GM03348 (cell line): Measurements from ENCODE around the gene WIPF2.

ENCODE experiments used
- DNase-seq: peaks from one replicate; pipeline ENCODE4 v3.0.0; 2012; ENCODE audit warnings: low spot score

The WIPF2 gene, protein sequence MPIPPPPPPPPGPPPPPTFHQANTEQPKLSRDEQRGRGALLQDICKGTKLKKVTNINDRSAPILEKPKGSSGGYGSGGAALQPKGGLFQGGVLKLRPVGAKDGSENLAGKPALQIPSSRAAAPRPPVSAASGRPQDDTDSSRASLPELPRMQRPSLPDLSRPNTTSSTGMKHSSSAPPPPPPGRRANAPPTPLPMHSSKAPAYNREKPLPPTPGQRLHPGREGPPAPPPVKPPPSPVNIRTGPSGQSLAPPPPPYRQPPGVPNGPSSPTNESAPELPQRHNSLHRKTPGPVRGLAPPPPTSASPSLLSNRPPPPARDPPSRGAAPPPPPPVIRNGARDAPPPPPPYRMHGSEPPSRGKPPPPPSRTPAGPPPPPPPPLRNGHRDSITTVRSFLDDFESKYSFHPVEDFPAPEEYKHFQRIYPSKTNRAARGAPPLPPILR

DNA sequence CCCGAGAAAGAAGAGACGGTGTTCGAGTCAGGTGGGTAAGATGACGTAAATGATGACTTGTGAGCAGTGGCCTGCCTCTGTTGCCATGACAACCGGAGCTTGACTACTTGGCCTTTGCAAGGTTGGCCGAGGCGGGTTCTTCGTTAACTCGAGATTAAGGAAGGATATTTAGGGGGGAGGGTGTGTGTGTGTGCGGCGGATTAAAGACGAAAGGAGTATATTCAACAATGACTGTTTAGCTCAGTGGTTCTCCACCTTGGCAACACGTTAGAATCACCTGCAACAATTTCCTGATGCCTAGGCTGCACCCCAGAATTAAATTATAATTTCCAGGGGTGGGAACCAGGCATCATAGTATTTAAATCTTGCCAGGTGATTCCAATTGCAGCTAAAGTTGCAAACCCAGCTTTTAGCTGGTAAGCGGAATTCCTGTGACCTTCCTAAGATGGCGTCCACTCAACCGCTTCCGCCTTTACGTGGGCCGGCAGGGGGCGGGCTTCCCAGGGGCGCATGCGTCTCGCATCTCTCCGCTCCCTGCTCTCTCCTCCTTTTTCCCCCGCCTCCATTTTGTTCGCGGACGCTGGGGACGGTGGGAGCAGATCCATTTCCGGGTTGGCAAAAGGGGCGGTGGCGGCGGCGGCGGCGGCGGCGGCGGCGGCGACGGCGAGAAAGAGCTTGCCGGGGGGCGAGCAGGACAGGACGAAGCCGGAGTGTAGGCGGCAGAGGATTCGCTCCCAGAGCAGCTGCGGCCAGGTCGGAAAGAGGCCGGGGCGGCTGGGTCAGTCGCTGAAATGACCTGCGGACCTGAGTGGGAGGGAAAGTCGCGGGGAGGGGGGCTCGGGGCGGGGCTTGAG is at the start of gene WIPF2:
Gene WIPF2, plus strand, starts transcription at position 565 of the 854 bp plus-strand sequence. CDS start 37,156 bp downstream, outside the sequence.
- DNase-seq, result peak; percentile 98

DNA sequence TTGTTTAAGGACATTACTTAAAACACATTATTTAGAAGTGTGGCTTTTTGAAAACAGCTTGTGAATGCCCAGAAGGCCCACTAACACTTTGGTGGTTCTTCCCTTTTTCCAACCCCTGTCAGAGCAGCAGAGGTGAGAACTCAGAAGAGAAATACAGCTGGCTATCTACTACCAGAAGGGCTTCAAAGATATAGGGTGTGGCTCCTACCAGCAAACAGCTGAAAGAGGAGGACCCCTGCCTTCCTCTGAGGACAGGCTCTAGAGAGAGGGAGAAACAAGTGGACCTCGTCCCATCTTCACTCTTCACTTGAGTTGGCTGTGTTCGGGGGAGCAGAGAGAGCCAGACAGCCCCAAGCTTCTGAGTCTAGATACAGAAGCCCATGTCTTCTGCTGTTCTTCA is 48.8 kb upstream of the WIPF2 start:
- DNase-seq, result no peak

DNA sequence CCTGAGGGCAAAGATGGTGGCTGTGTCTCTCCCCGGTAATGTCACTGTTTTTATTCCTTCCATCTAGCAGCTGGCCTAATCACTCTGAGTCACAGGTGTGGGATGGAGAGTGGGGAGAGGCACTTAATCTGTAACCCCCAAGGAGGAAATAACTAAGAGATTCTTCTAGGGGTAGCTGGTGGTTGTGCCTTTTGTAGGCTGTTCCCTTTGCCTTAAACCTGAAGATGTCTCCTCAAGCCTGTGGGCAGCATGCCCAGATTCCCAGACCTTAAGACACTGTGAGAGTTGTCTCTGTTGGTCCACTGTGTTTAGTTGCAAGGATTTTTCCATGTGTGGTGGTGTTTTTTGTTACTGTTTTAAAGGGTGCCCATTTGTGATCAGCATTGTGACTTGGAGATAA is 47.4 kb upstream of the WIPF2 start:
- no peak for DNase-seq

DNA sequence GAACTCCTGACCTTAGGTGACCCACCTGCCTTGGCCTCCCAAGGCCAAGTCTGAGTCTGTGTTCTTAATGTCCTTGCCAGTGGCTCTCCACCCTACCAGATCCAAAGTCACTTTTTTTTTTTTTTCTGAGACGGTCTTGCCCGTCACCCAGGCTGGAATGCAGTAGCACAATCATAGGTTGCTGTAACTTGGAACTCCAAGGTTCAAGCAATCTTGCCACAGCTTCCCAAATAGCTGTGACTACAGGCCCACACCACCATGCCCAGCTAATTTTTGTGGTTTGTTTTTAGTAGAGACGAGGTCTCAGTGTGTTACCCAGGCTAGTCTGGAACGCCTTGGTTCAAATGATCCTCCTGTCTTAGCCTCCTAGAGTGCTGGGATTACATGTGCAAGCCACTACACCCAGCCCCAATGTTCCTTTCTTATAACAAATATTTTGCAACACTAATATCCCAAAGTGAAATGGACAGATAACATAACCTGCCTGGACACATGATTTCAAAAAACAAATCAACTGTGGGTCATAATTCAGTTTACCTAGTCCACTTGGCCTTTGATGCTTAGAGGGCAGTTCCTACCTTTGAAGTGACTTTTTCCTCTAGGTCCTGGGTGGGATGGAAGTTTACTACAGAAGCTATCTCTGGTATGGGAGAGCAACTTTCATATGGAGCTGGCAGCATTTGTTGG is 45.9 kb upstream of the WIPF2 start:
- DNase-seq, result no peak

DNA sequence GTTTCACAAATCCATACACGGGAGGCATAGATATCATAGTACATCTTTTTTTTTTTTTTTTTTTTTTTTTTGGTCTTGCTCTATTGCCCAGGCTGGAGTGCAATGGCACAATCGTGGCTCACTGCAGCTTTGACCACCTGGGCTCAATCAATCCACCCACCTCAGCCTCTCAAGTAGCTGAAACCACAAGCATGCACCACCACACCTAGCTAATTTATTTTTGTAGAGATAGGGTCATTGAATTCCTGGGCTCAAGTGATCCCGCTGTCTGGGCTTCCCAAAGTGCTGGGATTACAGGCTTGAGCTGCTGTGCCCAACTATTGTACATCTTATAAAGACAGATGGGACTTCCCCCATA is 45.3 kb upstream of the WIPF2 start:
- no peak for DNase-seq

DNA sequence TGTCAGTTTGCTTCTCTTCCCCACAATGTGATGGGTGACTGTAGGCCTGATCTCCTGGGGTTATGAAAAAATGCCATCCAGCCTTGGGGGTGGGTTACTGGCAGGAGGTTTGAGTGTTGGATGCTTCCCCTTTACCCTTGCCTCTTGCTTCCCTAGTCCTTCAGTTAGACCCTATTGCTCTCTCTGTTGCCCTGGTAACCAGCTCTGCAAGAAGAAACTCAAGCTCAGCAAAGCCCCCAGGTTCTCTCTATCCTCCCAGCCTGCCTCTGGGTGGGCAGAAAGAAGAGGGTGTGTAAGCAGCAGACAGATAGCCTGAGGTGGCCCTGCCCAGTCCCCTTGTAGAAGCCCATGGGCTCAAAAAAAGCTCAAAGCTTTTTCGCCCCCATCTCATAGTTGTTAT is 44.6 kb upstream of the WIPF2 start:
- DNase-seq, result no peak

DNA sequence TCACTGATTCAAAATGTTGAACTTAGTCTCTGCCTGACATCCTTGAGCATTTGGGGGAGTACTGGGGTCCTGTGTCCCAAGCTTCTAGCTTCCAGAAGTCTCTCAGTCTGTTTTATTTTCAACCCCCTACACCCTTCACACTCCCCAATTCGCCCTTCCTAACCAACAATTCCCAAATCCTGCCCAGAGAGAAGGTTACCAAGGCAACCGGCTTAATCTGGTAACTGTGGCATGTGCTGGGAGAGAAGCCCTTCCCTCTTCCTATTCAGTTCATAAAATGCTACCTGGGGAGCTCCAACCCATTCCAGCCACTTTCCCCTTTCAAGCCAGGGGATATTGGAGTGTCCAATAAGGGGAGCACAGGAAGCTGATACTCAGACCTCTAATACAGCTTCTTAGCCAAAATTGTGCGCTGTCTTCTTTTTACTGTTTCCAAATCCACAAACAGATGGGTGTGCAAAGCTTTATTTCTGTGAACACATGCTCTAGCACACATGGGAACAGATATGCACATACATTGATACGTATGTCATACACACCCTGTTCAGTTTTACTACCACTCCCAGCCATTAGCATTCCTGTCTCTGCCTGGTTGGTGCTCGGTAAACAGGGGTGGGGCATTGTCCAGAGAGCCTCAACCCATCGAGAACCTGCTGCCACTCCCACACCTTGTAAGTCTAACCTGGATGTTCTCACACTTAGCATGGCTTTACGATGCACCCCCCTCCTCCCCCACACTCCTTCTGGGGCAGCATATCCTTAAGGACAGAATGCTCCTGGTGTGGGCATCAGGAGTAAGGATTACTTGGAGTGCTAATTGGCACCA is 43.0 kb upstream of the WIPF2 start:
- no peak for DNase-seq

DNA sequence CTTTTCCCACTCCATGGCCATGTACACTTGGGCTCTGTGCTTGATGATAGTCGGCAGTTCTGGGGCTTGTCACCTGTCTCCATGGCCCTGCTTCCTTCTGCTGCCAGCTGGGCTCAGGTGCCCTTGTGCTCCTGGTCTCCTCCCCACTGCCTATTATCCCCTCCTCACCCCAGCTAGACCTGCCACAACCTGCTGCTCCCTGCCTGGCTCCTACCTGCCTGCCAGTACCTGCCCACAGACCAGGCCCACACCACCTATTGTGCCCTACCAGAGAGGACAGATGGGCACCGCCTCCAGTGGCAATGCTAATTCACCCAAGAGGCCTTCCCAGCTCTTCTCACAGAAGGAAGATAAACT is 42.4 kb upstream of the WIPF2 start:
- no peak for DNase-seq

DNA sequence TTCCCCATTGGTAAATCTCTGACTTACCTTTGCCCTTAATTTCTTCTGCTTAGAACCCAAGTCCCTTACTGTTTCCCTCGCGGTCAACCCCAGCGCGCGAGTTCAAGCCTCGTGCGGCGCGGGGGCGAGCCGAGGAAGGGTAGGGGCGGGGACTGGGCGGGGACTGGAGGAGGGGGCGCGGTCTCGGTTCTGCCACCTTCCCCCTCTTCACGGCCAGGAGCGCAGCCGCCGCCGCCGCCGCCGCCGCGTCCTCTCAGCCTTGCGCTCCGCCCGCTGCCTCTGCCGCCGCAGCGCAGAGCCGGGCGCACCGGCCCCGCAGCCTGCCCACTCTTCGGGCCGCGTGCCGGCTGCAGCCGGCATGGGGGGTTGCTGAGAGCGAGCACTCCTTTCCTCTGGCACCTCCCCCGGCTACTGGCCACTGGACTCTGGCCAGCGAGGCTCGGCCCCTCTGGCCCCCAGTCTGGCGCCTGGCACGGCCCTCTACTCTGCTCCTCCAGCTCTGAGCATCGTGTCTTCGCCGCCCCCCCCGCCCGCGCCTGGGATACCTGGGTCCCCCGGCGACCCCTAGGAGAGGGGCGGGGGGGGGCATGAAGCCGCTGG is 41.7 kb upstream of the WIPF2 start, which contains the start of gene RAPGEFL1:
Gene RAPGEFL1, plus strand, starts transcription at position 196 of the 600 bp plus-strand sequence. Its CDS starts 392 bp downstream, at position 588.
- DNase-seq, result peak; percentile 92

DNA sequence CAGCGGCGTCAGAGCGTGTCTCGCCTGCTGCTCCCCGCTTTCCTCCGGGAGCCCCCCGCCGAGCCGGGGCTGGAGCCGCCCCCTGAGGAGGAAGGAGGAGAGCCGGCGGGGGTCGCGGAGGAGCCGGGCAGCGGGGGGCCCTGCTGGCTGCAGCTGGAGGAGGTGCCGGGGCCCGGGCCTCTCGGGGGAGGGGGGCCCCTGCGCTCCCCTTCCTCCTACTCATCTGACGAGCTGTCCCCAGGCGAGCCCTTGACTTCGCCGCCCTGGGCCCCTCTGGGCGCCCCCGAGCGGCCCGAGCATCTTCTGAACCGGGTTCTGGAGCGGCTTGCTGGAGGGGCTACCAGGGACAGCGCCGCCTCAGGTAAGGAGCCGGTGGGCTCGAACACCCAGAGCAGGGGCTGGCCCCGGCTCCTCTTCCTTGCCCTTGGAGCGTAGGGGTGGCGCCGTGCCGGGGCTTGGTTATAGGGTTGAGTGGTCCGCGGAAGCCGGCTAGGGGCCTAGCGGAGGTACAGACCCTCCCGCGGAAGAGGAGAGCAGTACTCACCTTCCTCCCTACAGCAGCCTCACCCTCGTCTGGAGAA is 41.0 kb upstream of the WIPF2 start:
- DNase-seq, result no peak

DNA sequence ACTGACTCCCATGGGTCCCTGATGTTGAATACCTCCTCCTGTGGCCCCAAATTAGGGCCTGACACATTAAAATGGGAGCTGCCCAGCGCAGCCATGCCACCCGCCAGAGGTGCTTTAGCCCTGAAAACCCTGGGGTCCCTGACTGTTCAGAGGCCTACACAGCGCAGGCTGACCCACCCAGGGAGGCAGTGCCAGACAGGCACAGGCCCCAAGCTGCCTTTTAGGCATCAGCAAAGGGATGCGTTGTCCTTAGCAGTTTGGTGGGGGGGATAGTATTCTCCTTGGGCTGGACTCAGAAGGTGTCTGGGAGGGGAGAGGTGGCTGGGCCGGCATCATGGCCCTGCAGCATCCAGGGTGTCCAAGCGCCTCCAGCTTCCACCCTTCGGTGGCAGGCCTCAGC is 40.4 kb upstream of the WIPF2 start:
- DNase-seq, result no peak

DNA sequence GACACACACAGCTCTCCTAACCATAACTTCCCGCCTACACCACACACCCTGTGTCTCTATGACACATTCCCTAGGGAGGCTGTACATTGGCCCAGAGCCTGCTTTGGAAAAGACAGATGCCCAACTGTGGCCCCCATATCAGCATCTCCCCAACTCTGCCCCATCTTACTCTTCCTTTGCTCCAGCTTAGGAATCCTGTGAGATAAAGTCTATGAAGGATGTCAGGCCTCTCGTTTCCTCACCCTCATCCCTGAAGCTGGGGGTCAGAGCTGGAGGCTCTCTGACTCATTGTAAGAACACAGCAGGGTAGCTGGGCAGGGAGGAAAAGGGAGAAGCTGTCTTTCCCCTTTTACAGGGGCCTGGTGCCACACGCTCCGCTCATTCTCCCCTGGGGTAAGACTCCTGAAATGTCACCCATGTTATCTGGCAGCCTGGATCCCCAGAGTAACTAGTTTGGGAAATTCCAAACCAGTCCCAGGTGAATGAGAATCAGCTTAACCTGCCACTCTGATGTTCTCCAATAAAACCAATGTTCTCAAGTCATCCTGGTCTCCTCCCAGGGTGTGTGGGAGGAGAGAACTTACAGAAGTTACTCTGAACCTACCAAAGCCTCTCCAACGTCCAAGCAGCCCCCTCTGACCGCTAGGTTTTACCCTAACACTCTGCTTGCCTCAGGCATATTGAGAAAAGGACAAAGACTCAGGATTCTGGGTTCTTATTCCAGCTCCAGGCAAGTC is 39.0 kb upstream of the WIPF2 start:
- peak; percentile 57 for DNase-seq

DNA sequence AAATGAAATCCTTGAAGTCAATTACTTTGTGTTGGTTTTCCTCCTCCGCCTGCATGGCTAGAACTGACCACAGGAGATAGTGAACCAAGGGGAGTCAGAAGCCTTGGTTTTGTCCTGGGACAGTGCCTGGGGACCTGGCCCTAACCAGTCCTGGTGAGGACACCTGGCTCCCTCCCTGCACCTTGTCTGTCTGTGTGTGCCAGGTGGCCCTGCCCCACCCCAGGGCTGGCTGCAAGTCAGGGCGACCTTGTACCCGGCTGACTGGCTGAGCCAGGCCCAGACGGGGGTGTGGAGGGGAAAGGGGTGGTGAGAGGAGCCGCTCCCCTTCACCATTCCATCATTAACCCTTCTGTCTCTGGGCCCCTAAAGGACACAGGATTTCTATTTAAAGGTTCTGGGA is 38.4 kb upstream of the WIPF2 start:
- no peak for DNase-seq

DNA sequence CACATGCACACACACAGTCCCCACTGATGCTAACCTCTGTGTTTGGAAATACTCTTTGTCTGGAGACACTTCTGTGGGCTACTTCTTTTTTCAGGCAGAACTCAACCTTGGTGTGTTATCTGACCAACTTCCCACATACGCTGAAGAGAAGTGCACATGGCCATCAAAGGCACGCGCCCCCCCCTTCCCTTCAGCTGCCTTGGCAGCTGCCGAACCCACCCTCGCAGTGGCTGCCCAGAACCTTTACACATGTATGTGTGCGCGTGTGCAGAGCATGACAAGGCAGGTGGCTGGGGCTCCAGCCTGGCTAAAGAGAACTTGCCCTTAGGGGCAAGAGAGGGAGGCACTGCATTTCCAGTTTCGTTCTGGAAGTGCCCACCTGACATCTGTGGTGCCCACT is 37.9 kb upstream of the WIPF2 start:
- no peak for DNase-seq

DNA sequence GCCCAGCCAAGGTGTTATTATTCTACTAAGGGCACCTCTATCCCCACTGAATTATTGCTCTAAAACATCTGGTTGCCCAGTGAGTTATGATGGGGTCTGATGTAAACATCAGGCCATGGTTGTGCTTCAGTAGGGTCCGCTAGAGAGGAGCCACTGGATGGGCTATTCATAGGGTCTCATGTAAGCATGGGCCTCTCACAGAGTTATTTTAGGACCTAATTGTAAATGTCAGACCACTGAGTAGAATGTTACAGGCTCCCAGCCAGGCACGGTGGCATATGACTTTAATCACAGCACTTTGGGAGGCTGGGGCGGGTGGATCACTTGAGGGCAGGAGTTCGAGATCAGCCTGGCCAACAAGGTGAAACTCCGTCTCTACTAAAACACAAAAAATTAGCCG is 36.5 kb upstream of the WIPF2 start:
- no peak for DNase-seq

DNA sequence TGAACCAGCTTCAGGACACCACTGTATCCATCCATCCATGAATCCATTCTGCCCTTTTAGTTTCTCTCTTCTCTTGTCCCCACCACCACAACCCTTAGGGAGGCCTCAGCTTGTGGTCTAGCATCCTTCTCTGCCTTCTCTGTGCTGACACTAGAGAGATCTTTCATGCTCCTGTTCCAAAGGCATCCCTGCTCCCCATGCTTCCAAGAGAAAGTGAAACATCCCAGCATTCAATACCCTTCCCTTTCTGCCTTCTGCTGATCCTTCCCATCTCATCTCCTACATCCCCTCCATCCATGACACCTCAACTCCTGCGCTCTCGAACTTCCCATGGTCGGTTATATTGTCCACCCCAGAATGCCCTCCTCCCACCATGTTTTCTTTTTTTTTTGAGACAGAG is 31.9 kb upstream of the WIPF2 start:
- no peak for DNase-seq

DNA sequence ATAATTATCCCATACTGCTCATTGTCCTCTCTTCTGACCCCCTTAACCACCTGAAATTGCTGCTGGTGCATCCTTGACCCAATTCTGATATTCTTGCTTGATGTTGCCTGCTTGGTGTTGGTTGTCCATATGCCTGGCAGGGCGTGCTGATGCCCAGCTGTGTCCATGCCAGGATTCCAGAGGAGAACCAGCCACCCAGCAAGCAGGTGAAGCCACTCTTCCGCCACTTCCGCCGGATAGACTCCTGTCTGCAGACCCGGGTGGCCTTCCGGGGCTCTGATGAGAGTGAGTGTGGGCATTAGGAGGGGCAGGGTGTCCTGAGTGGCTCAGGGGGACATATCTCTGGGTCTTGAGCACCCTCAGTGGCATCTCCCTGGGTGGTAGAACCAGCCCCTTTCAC is 30.4 kb upstream of the WIPF2 start:
- DNase-seq, result no peak

DNA sequence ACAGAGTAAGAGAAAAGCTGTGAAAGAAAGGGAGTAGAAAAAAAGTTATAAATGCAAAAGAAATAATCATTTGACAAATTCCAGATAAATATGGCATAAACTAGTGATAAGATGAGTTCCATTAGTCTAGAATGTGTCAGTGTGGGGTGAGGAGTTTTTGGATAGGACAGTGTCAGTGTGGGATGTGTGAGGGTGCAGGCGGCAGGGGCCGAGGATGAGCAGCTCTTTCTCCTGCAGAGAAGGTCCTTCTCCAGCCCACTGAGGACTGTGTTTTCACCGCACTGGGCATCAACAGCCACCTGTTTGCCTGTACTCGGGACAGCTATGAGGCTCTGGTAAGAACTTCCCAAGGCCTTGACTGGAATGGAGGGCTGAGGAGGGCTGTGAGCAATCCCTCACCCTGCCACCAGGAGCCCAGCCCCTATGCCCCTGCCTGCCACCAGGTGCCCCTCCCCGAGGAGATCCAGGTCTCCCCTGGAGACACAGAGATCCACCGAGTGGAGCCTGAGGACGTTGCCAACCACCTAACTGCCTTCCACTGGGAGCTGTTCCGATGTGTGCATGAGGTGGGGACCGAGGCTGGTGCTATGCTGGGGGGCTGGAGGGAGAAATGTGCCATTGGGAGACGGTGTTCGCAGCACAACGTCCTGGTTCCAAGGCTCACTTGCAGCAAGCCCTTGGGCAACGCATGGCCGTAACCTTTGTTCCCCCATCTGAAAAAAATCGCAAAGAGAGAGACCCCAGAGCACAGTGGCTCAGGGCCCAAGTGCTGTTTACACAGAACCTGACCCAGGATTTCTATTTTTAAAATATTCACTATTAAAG is 28.7 kb upstream of the WIPF2 start:
- no peak for DNase-seq
